Measurements from ENCODE around the gene TMEM273. TPM values are rescaled to one million over a fixed set of nuclear protein-coding genes. Genes with fewer than 3 reads are reported as not detected.
"Not testable (repeated sequence)": the region's sequence is repeated elsewhere in the genome, so short reads cannot be mapped to it uniquely, and the experiment has no call there.

The TMEM273 gene
- total RNA-seq, 4 donors from 2014 or later: 4.9 to 11.2 (median 7.8) TPM

- Histone ChIP-seq H3K4me1 (no peaks in the 10 kb centered on the region), H3K27me3 (no peaks in the 10 kb centered on the region), H3K9me3 (no peaks in the 10 kb centered on the region), H3K4me3 (no peak overlapping the region), H3K27ac (no peak overlapping the region), H3K36me3 (no peaks in the 10 kb centered on the region)
- ATAC-seq (no peak), DNase-seq (no peak)
- intact Hi-C loops (cut with DNase I; ENCODE audit: low total_unique reads) (no loop called here), in situ Hi-C loops (cut with MboI; ENCODE audit: low sequenced_read_pairs in 4 of 4) (no loop called here)
- TF ChIP-seq CTCF (IDR thresholded peaks at IDR 0.05 in 4 of 5, conservative IDR thresholded peaks at IDR 0.05 in 1 of 5) (no peak), POLR2A (IDR thresholded peaks at IDR 0.05) (no peak)
Observed at GRCh38 chr10:49204119-49204518, 15.9 kb upstream of the TMEM273 start.

- Histone ChIP-seq H3K4me1 (no peaks in the 10 kb centered on the region), H3K4me3 (no peak overlapping the region), H3K27me3 (no peaks in the 10 kb centered on the region), H3K27ac (no peak overlapping the region), H3K36me3 (no peaks in the 10 kb centered on the region), H3K9me3 (no peaks in the 10 kb centered on the region)
- intact Hi-C loops (cut with DNase I; ENCODE audit: low total_unique reads): no loop called here
- no peak for ATAC-seq
- in situ Hi-C loops (cut with MboI; ENCODE audit: low sequenced_read_pairs in 4 of 4): no loop called here
- no peak for TF ChIP-seq CTCF (IDR thresholded peaks at IDR 0.05 in 4 of 5, conservative IDR thresholded peaks at IDR 0.05 in 1 of 5)
- no peak for TF ChIP-seq POLR2A (IDR thresholded peaks at IDR 0.05)
- no peak for DNase-seq
Observed at GRCh38 chr10:49202266-49202665, 14.1 kb upstream of the TMEM273 start.

DNA sequence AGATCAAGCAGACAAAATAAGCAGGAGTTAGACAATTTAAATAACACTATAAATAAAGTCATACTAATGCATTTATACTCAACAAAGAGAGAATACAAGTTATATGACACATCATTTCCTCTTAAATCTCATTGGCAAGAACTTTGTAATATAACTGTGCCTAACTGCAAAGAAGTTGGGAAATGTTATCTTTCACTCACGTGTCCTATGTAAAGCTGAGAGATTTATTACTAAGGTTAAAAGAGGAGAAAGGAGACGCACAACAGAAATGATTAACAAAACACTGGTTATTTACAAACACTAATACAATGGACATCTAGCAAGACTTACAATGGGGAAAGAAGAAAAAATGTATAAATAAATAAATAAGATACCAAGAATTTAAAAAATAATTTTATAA, 12.7 kb upstream of the TMEM273 start:
- in situ Hi-C loops (cut with MboI; ENCODE audit: low sequenced_read_pairs in 4 of 4): no loop called here
- H3K9me3 ChIP-seq: no peaks in the 10 kb centered on the region
- no peak overlapping the region for H3K4me3 ChIP-seq
- no peaks in the 10 kb centered on the region for H3K4me1 ChIP-seq
- no peaks in the 10 kb centered on the region for H3K27me3 ChIP-seq
- DNase-seq: no peak
- intact Hi-C loops (cut with DNase I; ENCODE audit: low total_unique reads): no loop called here
- H3K27ac ChIP-seq: no peak overlapping the region
- ATAC-seq: no peak
- no peak for TF ChIP-seq CTCF (IDR thresholded peaks at IDR 0.05 in 4 of 5, conservative IDR thresholded peaks at IDR 0.05 in 1 of 5)
- no peak for TF ChIP-seq POLR2A (IDR thresholded peaks at IDR 0.05)
- H3K36me3 ChIP-seq: no peaks in the 10 kb centered on the region

DNA sequence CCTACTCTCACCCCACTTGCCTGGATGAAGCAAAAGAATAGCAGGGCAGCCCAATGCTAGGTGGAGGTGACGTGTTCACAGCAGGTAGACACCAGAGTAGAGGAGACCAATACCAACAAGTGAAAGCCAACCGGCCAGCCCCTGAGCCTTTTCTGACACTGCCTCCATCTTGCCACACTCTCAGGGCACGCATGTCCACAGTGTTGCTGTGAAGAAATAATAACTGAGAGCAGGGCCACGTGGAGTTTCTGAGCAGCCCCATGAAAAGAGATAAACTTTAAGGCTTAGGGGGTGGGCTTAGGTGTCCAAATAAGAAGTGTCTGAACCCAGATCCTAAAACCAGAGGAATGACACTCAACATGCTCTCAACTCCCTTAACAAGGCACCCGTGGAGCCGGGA, 9.0 kb upstream of the TMEM273 start:
- in situ Hi-C loops (cut with MboI; ENCODE audit: low sequenced_read_pairs in 4 of 4): no loop called here
- ATAC-seq: no peak
- Histone ChIP-seq H3K27ac (no peak overlapping the region), H3K36me3 (no peaks in the 10 kb centered on the region), H3K27me3 (no peaks in the 10 kb centered on the region), H3K9me3 (no peaks in the 10 kb centered on the region), H3K4me1 (no peaks in the 10 kb centered on the region), H3K4me3 (no peak overlapping the region)
- no peak for TF ChIP-seq CTCF (IDR thresholded peaks at IDR 0.05 in 4 of 5, conservative IDR thresholded peaks at IDR 0.05 in 1 of 5)
- TF ChIP-seq POLR2A (IDR thresholded peaks at IDR 0.05): no peak
- no peak for DNase-seq
- intact Hi-C loops (cut with DNase I; ENCODE audit: low total_unique reads): no loop called here

DNA sequence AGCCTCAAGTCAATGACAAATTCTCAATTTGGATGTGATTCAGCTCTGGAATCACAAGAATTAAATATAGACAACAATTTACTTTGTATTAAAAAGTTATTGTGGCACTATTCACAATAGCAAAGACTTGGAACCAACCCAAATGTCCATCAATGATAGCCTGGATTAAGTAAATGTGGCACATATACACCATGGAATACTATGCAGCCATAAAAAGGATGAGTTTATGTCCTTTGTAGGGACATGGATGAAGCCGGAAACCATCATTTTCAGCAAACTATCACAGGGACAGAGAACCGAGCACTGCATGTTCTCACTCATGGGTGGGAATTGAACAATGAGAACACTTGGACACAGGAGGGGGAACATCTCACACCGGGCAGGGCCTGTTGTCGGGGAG, 7.7 kb upstream of the TMEM273 start:
- H3K9me3 ChIP-seq; H3K36me3 ChIP-seq; H3K27ac ChIP-seq; H3K4me1 ChIP-seq; H3K27me3 ChIP-seq; in situ Hi-C loops (cut with MboI; ENCODE audit: low sequenced_read_pairs in 4 of 4); H3K4me3 ChIP-seq; DNase-seq; ATAC-seq; intact Hi-C loops (cut with DNase I; ENCODE audit: low total_unique reads): not testable (repeated sequence)
